Measurements from ENCODE around the gene ALKBH8. TPM values are rescaled to one million over a fixed set of nuclear protein-coding genes. Genes with fewer than 3 reads are reported as not detected.
"Not testable (repeated sequence)": the region's sequence is repeated elsewhere in the genome, so short reads cannot be mapped to it uniquely, and the experiment has no call there.

The ALKBH8 gene
- total and polyA plus RNA-seq, 5 donors: 3.1 to 8.3 (median 6.5) TPM

- intact Hi-C loops (cut with DNase I): no loop called here
- 71% methylated on average over 1 of the region's 1 CpG for WGBS
- Histone ChIP-seq H3K4me3 (ENCODE audit: low read length) (no peak overlapping the region), H3K27me3 (ENCODE audit: control insufficient read depth, insufficient read depth) (no peaks in the 10 kb centered on the region), H3K4me1 (ENCODE audit: control insufficient read depth, insufficient read depth, low read length) (no peaks in the 10 kb centered on the region), H3K27ac (ENCODE audit: low read length) (no peak overlapping the region), H3K9me3 (ENCODE audit: control insufficient read depth, low read length) (no peaks in the 10 kb centered on the region)
- no peak for DNase-seq
- ATAC-seq: no peak
Observed at GRCh38 chr11:107467696-107468095, 97.8 kb downstream of the ALKBH8 start.

GRCh38 chr11:107466275-107466866 lies 99.2 kb downstream of the ALKBH8 start:
- H3K4me3 ChIP-seq (ENCODE audit: low read length); intact Hi-C loops (cut with DNase I); H3K27me3 ChIP-seq (ENCODE audit: control insufficient read depth, insufficient read depth); H3K9me3 ChIP-seq (ENCODE audit: control insufficient read depth, low read length); H3K27ac ChIP-seq (ENCODE audit: low read length); H3K4me1 ChIP-seq (ENCODE audit: control insufficient read depth, insufficient read depth, low read length); ATAC-seq; DNase-seq: not testable (repeated sequence)
- WGBS: 77% methylated on average over 10 of the region's 10 CpGs

DNA sequence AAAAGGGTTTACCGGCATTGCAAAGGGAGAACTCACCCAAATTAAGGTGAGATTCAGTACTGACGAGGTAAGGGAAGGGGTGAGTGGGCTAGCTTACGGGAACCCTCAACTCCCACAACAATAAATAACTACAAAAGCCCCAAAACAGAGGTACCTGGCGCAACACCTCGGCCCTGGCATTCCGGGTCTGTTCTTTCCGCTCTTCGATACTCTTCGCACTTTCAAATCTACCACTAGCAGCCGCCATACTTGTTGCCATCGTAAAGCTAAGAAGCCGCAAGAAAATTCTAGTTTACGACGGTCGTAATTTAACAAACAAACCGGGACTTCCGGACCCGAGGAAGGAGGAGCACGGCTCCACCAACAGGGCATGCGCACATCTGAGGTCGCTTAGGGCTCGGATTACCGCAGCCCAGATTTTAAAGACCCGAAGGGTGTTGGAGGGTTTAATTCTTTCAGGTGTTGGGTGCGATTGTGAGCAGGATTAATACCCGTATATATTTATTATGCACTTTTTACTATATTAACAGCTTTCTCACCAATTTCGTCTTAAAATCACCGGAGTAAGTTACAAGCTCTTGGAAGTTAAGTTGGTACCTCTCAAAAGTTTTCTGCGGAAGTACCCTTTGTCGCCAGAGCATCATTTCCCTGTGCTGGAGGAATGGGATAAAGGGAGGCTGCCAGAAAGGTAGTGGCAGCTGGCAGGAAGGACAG lies 107.8 kb downstream of the ALKBH8 start, which contains the start of gene CWF19L2:
TSS of gene CWF19L2 (minus strand) at position 268 of the 714 bp plus-strand sequence. CDS start at position 259, 9 bp downstream.
- Histone ChIP-seq H3K27me3 (ENCODE audit: control insufficient read depth, insufficient read depth) (no peaks in the 10 kb centered on the region), H3K4me1 (ENCODE audit: control insufficient read depth, insufficient read depth, low read length) (peaks cover 1% of the 10 kb centered on the region), H3K9me3 (ENCODE audit: control insufficient read depth, low read length) (no peaks in the 10 kb centered on the region), H3K4me3 (ENCODE audit: low read length) (peak within 1 kb of the TSS; percentile 100), H3K27ac (ENCODE audit: low read length) (peak within 1 kb of the TSS; percentile 67)
- WGBS: under 1% methylated on average over 30 of the region's 30 CpGs
- intact Hi-C loops (cut with DNase I): no loop called here
- DNase-seq: peak; percentile 92 to 95 (median 95)
- ATAC-seq: peak; percentile 100

DNA sequence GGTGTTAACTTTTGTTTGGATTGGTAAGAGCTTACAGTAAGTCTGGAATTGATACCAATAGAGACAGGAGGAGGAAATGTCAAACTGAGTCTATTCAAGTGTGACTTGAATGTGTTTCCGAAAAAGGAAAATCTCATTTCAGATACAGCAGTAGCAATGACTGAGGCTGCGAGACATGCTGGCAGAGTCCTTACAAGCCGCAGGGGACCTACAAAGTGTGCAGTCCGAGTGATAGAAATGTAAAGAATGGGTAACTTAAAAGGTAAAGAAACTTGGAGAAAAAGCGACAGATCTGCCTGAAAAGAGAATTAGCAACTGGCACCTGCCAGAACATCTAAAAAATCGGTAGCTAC lies 108.4 kb downstream of the ALKBH8 start:
- peak in 1 of 3 donors; percentile 19 for DNase-seq
- Histone ChIP-seq H3K27ac (ENCODE audit: low read length) (peak overlapping the region; percentile 67), H3K4me3 (ENCODE audit: low read length) (peak overlapping the region; percentile 100), H3K27me3 (ENCODE audit: control insufficient read depth, insufficient read depth) (no peaks in the 10 kb centered on the region), H3K9me3 (ENCODE audit: control insufficient read depth, low read length) (no peaks in the 10 kb centered on the region), H3K4me1 (ENCODE audit: control insufficient read depth, insufficient read depth, low read length) (peaks cover 1% of the 10 kb centered on the region)
- under 1% methylated on average over 6 of the region's 6 CpGs for WGBS
- ATAC-seq: peak; percentile 8 to 15
- intact Hi-C loops (cut with DNase I): no loop called here

DNA sequence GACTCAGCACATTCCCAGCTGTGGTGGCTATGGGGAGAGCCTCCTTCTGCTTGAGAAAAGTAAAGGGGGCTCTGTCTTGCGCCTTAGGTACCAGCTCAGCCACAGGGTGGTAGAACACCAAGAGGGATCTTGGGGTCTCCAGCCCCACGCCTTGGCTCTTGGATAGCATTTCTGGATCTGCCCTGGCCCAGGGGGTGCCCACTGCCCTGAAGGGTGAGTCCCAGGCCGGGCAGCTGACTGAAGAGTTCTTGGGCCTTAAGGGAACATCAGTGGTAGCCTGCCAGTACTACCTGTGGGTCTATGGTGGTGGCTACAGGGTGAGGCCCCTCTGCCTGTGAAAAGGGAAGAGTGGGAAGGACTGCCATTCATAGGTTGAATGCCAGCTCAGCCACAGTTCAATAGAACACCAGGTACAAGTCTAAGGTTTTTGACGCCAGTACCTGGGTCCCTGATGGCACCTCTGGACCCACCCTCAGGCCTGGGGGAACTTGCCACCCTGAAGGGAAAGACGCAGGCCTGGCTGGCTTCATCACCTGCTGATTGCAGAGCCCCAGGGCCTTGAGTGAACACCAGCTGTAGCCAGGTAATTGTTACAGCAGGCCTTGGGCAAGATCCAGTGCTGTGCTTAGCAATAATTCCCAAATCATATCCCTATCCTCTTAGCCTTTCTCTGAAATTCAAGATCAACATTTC lies 111.8 kb downstream of the ALKBH8 start:
- Histone ChIP-seq H3K9me3 (ENCODE audit: control insufficient read depth, low read length) (no peaks in the 10 kb centered on the region), H3K27ac (ENCODE audit: low read length) (no peak overlapping the region), H3K4me3 (ENCODE audit: low read length) (no peak overlapping the region), H3K4me1 (ENCODE audit: control insufficient read depth, insufficient read depth, low read length) (peaks cover 1% of the 10 kb centered on the region), H3K27me3 (ENCODE audit: control insufficient read depth, insufficient read depth) (no peaks in the 10 kb centered on the region)
- DNase-seq (peak in 1 of 3 donors; percentile 24), ATAC-seq (no peak)
- WGBS: 94% methylated on average over 5 of the region's 5 CpGs
- intact Hi-C loops (cut with DNase I): no loop called here

Other genes with a start within 250 kb of the ALKBH8 start
- gene CWF19L2, start 107.9 kb downstream of the ALKBH8 start, total RNA-seq: 10 to 100 TPM; 10.2 to 12.7 (median 11.8) TPM
- 5.3 TPM for gene CWF19L2, start 107.9 kb downstream of the ALKBH8 start, polyA plus RNA-seq
- gene ELMOD1, start 25.4 kb upstream of the ALKBH8 start, total RNA-seq: 10 to 100 TPM in 3 of 4 donors, 1 to 10 TPM in 1; 7.9 to 12.6 (median 10.9) TPM
- gene ELMOD1, start 25.4 kb upstream of the ALKBH8 start, polyA plus RNA-seq: 5.7 TPM
- gene SLN, start 146.3 kb upstream of the ALKBH8 start, total RNA-seq: 1,000 to 10,000 TPM in 3 of 4 donors, 100 to 1,000 TPM in 1; 753 to 2,517 (median 1,525) TPM
- 2,787 TPM for gene SLN, start 146.3 kb upstream of the ALKBH8 start, polyA plus RNA-seq